Gastrocnemius medialis (tissue), 4 donors: ENCODE results near the gene ALG2.

Source experiments
- POLR2A ChIP-seq, 2 donors: fragments of 450-650 bp; IDR thresholded peaks; one replicate each; pipeline ENCODE4 v1.6.1; 2017; ENCODE audit warnings: antibody characterized with exemption in 2 of 2, mild to moderate bottlenecking in 2 of 2, moderate library complexity in 2 of 2
- TF ChIP-seq, protein P1 (sequence below), 5 experiments: fragments of 450-650 bp in 3 of 5; fragments of 200-600 bp in 2 of 5; sonication (generic) in 2 of 5; IDR thresholded peaks in 4 of 5; conservative IDR thresholded peaks in 1 of 5; 1 replicate in 4 of 5; 2 replicates in 1 of 5; pipeline ENCODE4 v1.5.1; 2016 to 2019; ENCODE audit warnings: antibody characterized with exemption in 5 of 5, mild to moderate bottlenecking in 3 of 5, moderate library complexity in 3 of 5

DNA sequence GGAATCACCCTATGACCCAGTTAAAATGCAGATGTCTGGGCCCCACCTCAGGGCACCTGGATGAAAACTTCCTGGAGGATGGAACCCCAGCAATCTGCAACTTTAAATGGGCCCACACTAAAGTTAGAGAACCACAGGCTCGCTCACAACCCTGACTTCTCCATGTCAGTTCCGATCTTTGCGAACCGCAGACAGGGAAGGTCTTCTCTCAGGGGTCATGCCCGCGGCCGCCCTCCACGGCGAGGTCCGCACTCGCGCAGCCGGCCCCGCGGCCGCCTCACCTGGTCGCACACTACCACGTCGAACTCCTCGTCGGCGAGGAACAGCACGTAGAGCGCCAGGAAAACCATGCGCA is 499 bp downstream of the ALG2 start:
- TF ChIP-seq, protein P1, sequence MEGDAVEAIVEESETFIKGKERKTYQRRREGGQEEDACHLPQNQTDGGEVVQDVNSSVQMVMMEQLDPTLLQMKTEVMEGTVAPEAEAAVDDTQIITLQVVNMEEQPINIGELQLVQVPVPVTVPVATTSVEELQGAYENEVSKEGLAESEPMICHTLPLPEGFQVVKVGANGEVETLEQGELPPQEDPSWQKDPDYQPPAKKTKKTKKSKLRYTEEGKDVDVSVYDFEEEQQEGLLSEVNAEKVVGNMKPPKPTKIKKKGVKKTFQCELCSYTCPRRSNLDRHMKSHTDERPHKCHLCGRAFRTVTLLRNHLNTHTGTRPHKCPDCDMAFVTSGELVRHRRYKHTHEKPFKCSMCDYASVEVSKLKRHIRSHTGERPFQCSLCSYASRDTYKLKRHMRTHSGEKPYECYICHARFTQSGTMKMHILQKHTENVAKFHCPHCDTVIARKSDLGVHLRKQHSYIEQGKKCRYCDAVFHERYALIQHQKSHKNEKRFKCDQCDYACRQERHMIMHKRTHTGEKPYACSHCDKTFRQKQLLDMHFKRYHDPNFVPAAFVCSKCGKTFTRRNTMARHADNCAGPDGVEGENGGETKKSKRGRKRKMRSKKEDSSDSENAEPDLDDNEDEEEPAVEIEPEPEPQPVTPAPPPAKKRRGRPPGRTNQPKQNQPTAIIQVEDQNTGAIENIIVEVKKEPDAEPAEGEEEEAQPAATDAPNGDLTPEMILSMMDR (IDR thresholded peaks at IDR 0.05 in 4 of 5, conservative IDR thresholded peaks at IDR 0.05 in 1 of 5): no peak
- TF ChIP-seq POLR2A (IDR thresholded peaks at IDR 0.05): no peak
